Loucy (cell line): Measurements from ENCODE around the gene LDB3.

Experiments
- CTCF ChIP-seq: fragments of 200-600 bp; sonication (generic); conservative IDR thresholded peaks from 2 replicates; pipeline ENCODE4 v1.5.1; 2014; ENCODE audit warnings: mild to moderate bottlenecking, antibody characterized with exemption, low read length
- EZH2phosphoT487 ChIP-seq: fragments of 200-600 bp; IDR thresholded peaks from 2 replicates; pipeline ENCODE4 v1.6.1; 2018; ENCODE audit warnings: antibody characterized with exemption, mild to moderate bottlenecking, moderate library complexity, borderline replicate concordance

DNA sequence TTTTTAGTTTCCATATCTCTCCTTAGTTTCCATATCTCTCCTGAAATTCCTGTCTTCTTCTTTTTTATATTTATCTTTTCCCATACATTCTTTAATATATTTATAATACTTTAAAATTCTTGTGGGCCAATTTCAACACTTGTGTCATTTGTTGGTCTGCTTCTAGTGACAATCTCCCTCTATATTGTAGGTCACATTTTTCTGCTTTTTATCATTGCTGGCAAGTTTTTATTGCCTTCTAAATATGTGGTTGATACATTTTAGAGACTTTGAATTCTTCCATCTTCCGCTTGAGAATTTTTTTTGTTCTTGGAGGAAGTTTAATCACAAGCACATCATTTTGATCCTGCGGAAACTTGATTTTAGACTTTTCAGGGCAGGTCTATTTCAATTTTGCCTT lies 40.0 kb upstream of the LDB3 start:
- TF ChIP-seq CTCF (no peak), EZH2phosphoT487 (no peak)
